SK-N-SH treated with all-trans-retinoic acid at 6 μM for 48 hours (cell line): ENCODE results near the gene RGS7.

ENCODE experiments used
- BACH2 ChIP-seq: fragments of 250-450 bp; sonication (Bioruptor Pico); IDR thresholded peaks from 2 replicates; pipeline ENCODE4 v1.9.0; 2021; ENCODE audit warnings: mild to moderate bottlenecking, borderline replicate concordance
- ESRRG ChIP-seq: fragments of 250-450 bp; sonication (Bioruptor Pico); IDR thresholded peaks from 2 replicates; pipeline ENCODE4 v1.6.1; 2021; ENCODE audit warnings: mild to moderate bottlenecking
- GLIS3 ChIP-seq: fragments of 250-450 bp; sonication (Bioruptor Pico); IDR thresholded peaks from 2 replicates; pipeline ENCODE4 v1.5.0; 2020; ENCODE audit warnings: mild to moderate bottlenecking, moderate library complexity
- OSR1 ChIP-seq: fragments of 250-450 bp; sonication (Bioruptor Pico); IDR thresholded peaks from 2 replicates; pipeline ENCODE4 v1.8.0; 2022; ENCODE audit warnings: moderate library complexity, mild to moderate bottlenecking, inconsistent platforms
- PPARA ChIP-seq: fragments of 250-450 bp; sonication (Bioruptor Pico); IDR thresholded peaks from 2 replicates; pipeline ENCODE4 v1.5.0; 2020; ENCODE audit warnings: mild to moderate bottlenecking, borderline replicate concordance
- RARB ChIP-seq: fragments of 250-450 bp; sonication (Bioruptor Pico); IDR thresholded peaks from 2 replicates; pipeline ENCODE4 v1.8.0; 2021; ENCODE audit warnings: mild to moderate bottlenecking, moderate library complexity
- TCF4 ChIP-seq: fragments of 250-450 bp; sonication (Bioruptor Pico); IDR thresholded peaks from 2 replicates; pipeline ENCODE4 v1.8.0; 2021; ENCODE audit warnings: mild to moderate bottlenecking, moderate library complexity, borderline replicate concordance
- ZFP3 ChIP-seq: fragments of 250-450 bp; sonication (Bioruptor Pico); IDR thresholded peaks from 2 replicates; pipeline ENCODE4 v1.5.0; 2020; ENCODE audit warnings: mild to moderate bottlenecking, moderate library complexity
- ZFP30 ChIP-seq: fragments of 450-650 bp; formaldehyde crosslinking; IDR thresholded peaks from 2 replicates; pipeline ENCODE4 v1.5.0; 2022; ENCODE audit warnings: mild to moderate bottlenecking, moderate library complexity
- ZNF565 ChIP-seq: fragments of 450-650 bp; formaldehyde crosslinking; conservative IDR thresholded peaks from 2 replicates; pipeline ENCODE4 v1.5.0; 2020; ENCODE audit warnings: low read depth, mild to moderate bottlenecking, moderate library complexity
- TF ChIP-seq, protein P1 (sequence below): fragments of 250-450 bp; sonication (Bioruptor Pico); IDR thresholded peaks from 2 replicates; pipeline ENCODE4 v1.8.0; 2020; ENCODE audit warnings: mild to moderate bottlenecking, moderate library complexity, borderline replicate concordance
- TF ChIP-seq, protein P2 (sequence below): fragments of 250-450 bp; sonication (Bioruptor Pico); IDR thresholded peaks from 2 replicates; pipeline ENCODE4 v1.5.1; 2020; ENCODE audit warnings: low read depth, mild to moderate bottlenecking, moderate library complexity
- TF ChIP-seq, protein P3 (sequence below): fragments of 250-450 bp; sonication (Bioruptor Pico); IDR thresholded peaks from 2 replicates; pipeline ENCODE4 v1.5.0; 2020; ENCODE audit warnings: mild to moderate bottlenecking, moderate library complexity
- TF ChIP-seq, protein P4 (sequence below): fragments of 250-450 bp; sonication (Bioruptor Pico); IDR thresholded peaks from 2 replicates; pipeline ENCODE4 v1.8.0; 2021; ENCODE audit warnings: low read depth, mild to moderate bottlenecking, moderate library complexity, borderline replicate concordance

DNA sequence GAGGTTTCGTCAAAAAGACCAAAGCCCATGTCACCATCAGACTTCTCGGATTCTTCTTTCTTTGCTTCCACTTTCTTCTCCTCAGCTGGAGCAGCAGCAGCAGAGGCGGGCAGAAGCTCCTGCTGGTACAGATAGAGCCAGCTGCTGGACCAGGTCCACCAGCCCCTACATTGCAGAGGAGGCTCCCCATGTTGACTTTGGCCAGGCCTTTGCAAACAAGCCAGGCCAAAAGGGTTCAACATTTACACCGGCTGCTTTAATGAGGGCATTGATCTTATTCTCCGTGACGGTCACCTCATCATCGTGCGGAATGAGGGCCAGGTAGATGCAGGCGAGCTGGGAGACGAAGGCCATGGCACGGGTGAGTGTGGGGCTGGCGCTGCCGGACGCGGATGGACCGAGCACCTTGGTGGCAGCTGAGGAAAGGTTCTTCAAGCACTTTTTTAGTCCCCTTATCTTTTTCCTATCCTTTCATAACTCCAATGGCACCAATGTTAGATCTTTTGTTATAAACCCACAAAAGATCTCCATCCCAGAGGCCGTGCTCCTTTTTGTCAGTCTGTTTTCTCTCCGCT, 358.5 kb downstream of the RGS7 start:
- TF ChIP-seq RARB (CRISPR knock-in tag) (no peak), ZNF565 (CRISPR knock-in tag) (no peak), ESRRG (CRISPR knock-in tag) (no peak), BACH2 (CRISPR knock-in tag) (no peak), OSR1 (CRISPR knock-in tag) (no peak), ZFP3 (no peak), ZFP30 (CRISPR knock-in tag) (no peak), PPARA (CRISPR knock-in tag) (no peak), GLIS3 (CRISPR knock-in tag) (no peak), TCF4 (CRISPR knock-in tag) (no peak)
- TF ChIP-seq, protein P1, sequence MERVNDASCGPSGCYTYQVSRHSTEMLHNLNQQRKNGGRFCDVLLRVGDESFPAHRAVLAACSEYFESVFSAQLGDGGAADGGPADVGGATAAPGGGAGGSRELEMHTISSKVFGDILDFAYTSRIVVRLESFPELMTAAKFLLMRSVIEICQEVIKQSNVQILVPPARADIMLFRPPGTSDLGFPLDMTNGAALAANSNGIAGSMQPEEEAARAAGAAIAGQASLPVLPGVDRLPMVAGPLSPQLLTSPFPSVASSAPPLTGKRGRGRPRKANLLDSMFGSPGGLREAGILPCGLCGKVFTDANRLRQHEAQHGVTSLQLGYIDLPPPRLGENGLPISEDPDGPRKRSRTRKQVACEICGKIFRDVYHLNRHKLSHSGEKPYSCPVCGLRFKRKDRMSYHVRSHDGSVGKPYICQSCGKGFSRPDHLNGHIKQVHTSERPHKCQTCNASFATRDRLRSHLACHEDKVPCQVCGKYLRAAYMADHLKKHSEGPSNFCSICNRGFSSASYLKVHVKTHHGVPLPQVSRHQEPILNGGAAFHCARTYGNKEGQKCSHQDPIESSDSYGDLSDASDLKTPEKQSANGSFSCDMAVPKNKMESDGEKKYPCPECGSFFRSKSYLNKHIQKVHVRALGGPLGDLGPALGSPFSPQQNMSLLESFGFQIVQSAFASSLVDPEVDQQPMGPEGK (CRISPR knock-in tag) = no peak
- TF ChIP-seq, protein P2, sequence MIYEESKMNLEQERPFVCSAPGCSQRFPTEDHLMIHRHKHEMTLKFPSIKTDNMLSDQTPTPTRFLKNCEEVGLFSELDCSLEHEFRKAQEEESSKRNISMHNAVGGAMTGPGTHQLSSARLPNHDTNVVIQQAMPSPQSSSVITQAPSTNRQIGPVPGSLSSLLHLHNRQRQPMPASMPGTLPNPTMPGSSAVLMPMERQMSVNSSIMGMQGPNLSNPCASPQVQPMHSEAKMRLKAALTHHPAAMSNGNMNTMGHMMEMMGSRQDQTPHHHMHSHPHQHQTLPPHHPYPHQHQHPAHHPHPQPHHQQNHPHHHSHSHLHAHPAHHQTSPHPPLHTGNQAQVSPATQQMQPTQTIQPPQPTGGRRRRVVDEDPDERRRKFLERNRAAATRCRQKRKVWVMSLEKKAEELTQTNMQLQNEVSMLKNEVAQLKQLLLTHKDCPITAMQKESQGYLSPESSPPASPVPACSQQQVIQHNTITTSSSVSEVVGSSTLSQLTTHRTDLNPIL = no peak
- TF ChIP-seq, protein P3, sequence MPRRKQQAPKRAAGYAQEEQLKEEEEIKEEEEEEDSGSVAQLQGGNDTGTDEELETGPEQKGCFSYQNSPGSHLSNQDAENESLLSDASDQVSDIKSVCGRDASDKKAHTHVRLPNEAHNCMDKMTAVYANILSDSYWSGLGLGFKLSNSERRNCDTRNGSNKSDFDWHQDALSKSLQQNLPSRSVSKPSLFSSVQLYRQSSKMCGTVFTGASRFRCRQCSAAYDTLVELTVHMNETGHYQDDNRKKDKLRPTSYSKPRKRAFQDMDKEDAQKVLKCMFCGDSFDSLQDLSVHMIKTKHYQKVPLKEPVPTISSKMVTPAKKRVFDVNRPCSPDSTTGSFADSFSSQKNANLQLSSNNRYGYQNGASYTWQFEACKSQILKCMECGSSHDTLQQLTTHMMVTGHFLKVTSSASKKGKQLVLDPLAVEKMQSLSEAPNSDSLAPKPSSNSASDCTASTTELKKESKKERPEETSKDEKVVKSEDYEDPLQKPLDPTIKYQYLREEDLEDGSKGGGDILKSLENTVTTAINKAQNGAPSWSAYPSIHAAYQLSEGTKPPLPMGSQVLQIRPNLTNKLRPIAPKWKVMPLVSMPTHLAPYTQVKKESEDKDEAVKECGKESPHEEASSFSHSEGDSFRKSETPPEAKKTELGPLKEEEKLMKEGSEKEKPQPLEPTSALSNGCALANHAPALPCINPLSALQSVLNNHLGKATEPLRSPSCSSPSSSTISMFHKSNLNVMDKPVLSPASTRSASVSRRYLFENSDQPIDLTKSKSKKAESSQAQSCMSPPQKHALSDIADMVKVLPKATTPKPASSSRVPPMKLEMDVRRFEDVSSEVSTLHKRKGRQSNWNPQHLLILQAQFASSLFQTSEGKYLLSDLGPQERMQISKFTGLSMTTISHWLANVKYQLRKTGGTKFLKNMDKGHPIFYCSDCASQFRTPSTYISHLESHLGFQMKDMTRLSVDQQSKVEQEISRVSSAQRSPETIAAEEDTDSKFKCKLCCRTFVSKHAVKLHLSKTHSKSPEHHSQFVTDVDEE (CRISPR knock-in tag) = no peak
- TF ChIP-seq, protein P4, sequence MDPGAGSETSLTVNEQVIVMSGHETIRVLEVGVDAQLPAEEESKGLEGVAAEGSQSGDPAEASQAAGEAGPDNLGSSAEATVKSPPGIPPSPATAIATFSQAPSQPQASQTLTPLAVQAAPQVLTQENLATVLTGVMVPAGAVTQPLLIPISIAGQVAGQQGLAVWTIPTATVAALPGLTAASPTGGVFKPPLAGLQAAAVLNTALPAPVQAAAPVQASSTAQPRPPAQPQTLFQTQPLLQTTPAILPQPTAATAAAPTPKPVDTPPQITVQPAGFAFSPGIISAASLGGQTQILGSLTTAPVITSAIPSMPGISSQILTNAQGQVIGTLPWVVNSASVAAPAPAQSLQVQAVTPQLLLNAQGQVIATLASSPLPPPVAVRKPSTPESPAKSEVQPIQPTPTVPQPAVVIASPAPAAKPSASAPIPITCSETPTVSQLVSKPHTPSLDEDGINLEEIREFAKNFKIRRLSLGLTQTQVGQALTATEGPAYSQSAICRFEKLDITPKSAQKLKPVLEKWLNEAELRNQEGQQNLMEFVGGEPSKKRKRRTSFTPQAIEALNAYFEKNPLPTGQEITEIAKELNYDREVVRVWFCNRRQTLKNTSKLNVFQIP (CRISPR knock-in tag) = no peak
